ENCODE data around the gene MMAA.
A peak's percentile ranks its signal among the peaks of the same experiment; 100 is the strongest.
"Not testable (repeated sequence)": the region's sequence is repeated elsewhere in the genome, so short reads cannot be mapped to it uniquely, and the experiment has no call there.

MMAA gene

GRCh38 chr4:145618932-145619638 lies at the start of gene MMAA:
TSS of gene MMAA (plus strand) at chr4:145619385. CDS start at chr4:145639140, 19,755 bp downstream.
- DNase-seq (ENCODE audit: low read depth in 3 of 3), result peak; percentile 92 to 98 (median 93)

- not testable (repeated sequence) for DNase-seq (ENCODE audit: low read depth in 3 of 3)
Measured at GRCh38 chr4:145574546-145574945, 44.6 kb upstream of the MMAA start.

- no peak for DNase-seq (ENCODE audit: low read depth in 3 of 3)
Measured at GRCh38 chr4:145580906-145581305, 38.3 kb upstream of the MMAA start.

- DNase-seq (ENCODE audit: low read depth in 3 of 3), result no peak
Measured at GRCh38 chr4:145583191-145584055, 35.8 kb upstream of the MMAA start.

- DNase-seq (ENCODE audit: low read depth in 3 of 3), result no peak
Measured at GRCh38 chr4:145587088-145587754, 32.0 kb upstream of the MMAA start.

GRCh38 chr4:145589381-145589780 lies 29.8 kb upstream of the MMAA start:
- not testable (repeated sequence) for DNase-seq (ENCODE audit: low read depth in 3 of 3)

GRCh38 chr4:145589916-145590702 lies 29.1 kb upstream of the MMAA start:
- no peak for DNase-seq (ENCODE audit: low read depth in 3 of 3)

- DNase-seq (ENCODE audit: low read depth in 3 of 3), result no peak
Measured at GRCh38 chr4:145602129-145602760, 16.9 kb upstream of the MMAA start.

- no peak for DNase-seq (ENCODE audit: low read depth in 3 of 3)
Measured at GRCh38 chr4:145605941-145606340, 13.2 kb upstream of the MMAA start.

- peak in 2 of 3 donors; percentile 38 to 40 for DNase-seq (ENCODE audit: low read depth in 3 of 3)
Measured at GRCh38 chr4:145609481-145610427, 9.4 kb upstream of the MMAA start.

- DNase-seq (ENCODE audit: low read depth in 3 of 3), result no peak
Measured at GRCh38 chr4:145613566-145614232, 5.5 kb upstream of the MMAA start.

GRCh38 chr4:145614233-145614610 lies 5.0 kb upstream of the MMAA start:
- DNase-seq (ENCODE audit: low read depth in 3 of 3), result no peak

GRCh38 chr4:145618210-145618931 lies 814 bp upstream of the MMAA start:
- no peak for DNase-seq (ENCODE audit: low read depth in 3 of 3)

- peak; percentile 24 to 43 (median 40) for DNase-seq (ENCODE audit: low read depth in 3 of 3)
Measured at GRCh38 chr4:145619639-145619996, 433 bp downstream of the MMAA start.

GRCh38 chr4:145622067-145622466 lies 2.9 kb downstream of the MMAA start:
- not testable (repeated sequence) for DNase-seq (ENCODE audit: low read depth in 3 of 3)

- DNase-seq (ENCODE audit: low read depth in 3 of 3), result no peak
Measured at GRCh38 chr4:145623831-145624230, 4.6 kb downstream of the MMAA start.

GRCh38 chr4:145625677-145626622 lies 6.8 kb downstream of the MMAA start:
- no peak for DNase-seq (ENCODE audit: low read depth in 3 of 3)

GRCh38 chr4:145626623-145626982 lies 7.4 kb downstream of the MMAA start:
- no peak for DNase-seq (ENCODE audit: low read depth in 3 of 3)

Data from stimulated activated CD4-positive, alpha-beta T cell treated with anti-CD3 and anti-CD28 coated beads, TNF-alpha, amount 100 ng/mL, for 48 hours (primary cell).